ENCODE data around the gene GABBR2.
"Not testable (repeated sequence)": the region's sequence is repeated elsewhere in the genome, so short reads cannot be mapped to it uniquely, and the experiment has no call there.

Gene GABBR2

GRCh38 chr9:98479967-98480847, 228.5 kb downstream of the GABBR2 start:
- no peak overlapping the region for H3K4me3 Mint-ChIP-seq
- DNase-seq = no peak
- CTCF ChIA-PET = interaction anchor here (0.5 to 1.2 kb wide), 2 partner anchors 295 to 442 kb away, joined by 3 read pairs; no protein-coding TSS in a partner anchor
- peaks cover 59% of the 10 kb centered on the region for H3K27me3 Mint-ChIP-seq
- no peaks in the 10 kb centered on the region for H3K4me1 Mint-ChIP-seq
- no peak overlapping the region for H3K27ac Mint-ChIP-seq
- no peaks in the 10 kb centered on the region for H3K36me3 Mint-ChIP-seq
- no peaks in the 10 kb centered on the region for H3K9me3 Mint-ChIP-seq

- Mint-ChIP-seq H3K4me3 (no peak overlapping the region), H3K9me3 (no peaks in the 10 kb centered on the region), H3K27ac (no peak overlapping the region), H3K36me3 (no peaks in the 10 kb centered on the region), H3K27me3 (peaks cover 57% of the 10 kb centered on the region), H3K4me1 (no peaks in the 10 kb centered on the region)
- CTCF ChIA-PET = no interaction called here
- no peak for DNase-seq
Measured at GRCh38 chr9:98479449-98479848, 229.3 kb downstream of the GABBR2 start.

GRCh38 chr9:98477884-98478283, 230.9 kb downstream of the GABBR2 start:
- Mint-ChIP-seq H3K4me1 (no peaks in the 10 kb centered on the region), H3K9me3 (no peaks in the 10 kb centered on the region), H3K4me3 (no peak overlapping the region), H3K27me3 (peaks cover 44% of the 10 kb centered on the region), H3K27ac (no peak overlapping the region), H3K36me3 (no peaks in the 10 kb centered on the region)
- no peak for DNase-seq
- CTCF ChIA-PET = no interaction called here

- CTCF ChIA-PET = no interaction called here
- Mint-ChIP-seq H3K27me3 (peaks cover 19% of the 10 kb centered on the region), H3K4me1 (no peaks in the 10 kb centered on the region), H3K9me3 (peaks cover 2% of the 10 kb centered on the region), H3K27ac (no peak overlapping the region), H3K36me3 (no peaks in the 10 kb centered on the region), H3K4me3 (no peak overlapping the region)
- DNase-seq = no peak
Measured at GRCh38 chr9:98472216-98472615, 236.5 kb downstream of the GABBR2 start.

- no peaks in the 10 kb centered on the region for H3K4me1 Mint-ChIP-seq
- H3K4me3 Mint-ChIP-seq = no peak overlapping the region
- DNase-seq = no peak
- H3K9me3 Mint-ChIP-seq = peaks cover 2% of the 10 kb centered on the region
- no peak overlapping the region for H3K27ac Mint-ChIP-seq
- CTCF ChIA-PET = no interaction called here
- H3K36me3 Mint-ChIP-seq = no peaks in the 10 kb centered on the region
- H3K27me3 Mint-ChIP-seq = peaks cover 10% of the 10 kb centered on the region
Measured at GRCh38 chr9:98471185-98471584, 237.6 kb downstream of the GABBR2 start.

GRCh38 chr9:98468567-98469239, 240.0 kb downstream of the GABBR2 start:
- H3K27me3 Mint-ChIP-seq = peaks cover 7% of the 10 kb centered on the region
- no peak for DNase-seq
- H3K4me3 Mint-ChIP-seq = no peak overlapping the region
- no peaks in the 10 kb centered on the region for H3K4me1 Mint-ChIP-seq
- H3K9me3 Mint-ChIP-seq = peaks cover 2% of the 10 kb centered on the region
- H3K36me3 Mint-ChIP-seq = no peaks in the 10 kb centered on the region
- H3K27ac Mint-ChIP-seq = no peak overlapping the region
- CTCF ChIA-PET = no interaction called here

- Mint-ChIP-seq H3K9me3 (peaks cover 10% of the 10 kb centered on the region), H3K27ac (no peak overlapping the region), H3K4me3 (no peak overlapping the region), H3K4me1 (no peaks in the 10 kb centered on the region), H3K36me3 (no peaks in the 10 kb centered on the region), H3K27me3 (peaks cover 7% of the 10 kb centered on the region)
- CTCF ChIA-PET = no interaction called here
- no peak for DNase-seq
Measured at GRCh38 chr9:98465799-98466198, 242.9 kb downstream of the GABBR2 start.

- H3K27ac Mint-ChIP-seq, H3K4me3 Mint-ChIP-seq, H3K36me3 Mint-ChIP-seq, H3K27me3 Mint-ChIP-seq, DNase-seq, H3K4me1 Mint-ChIP-seq, CTCF ChIA-PET: not testable (repeated sequence)
- H3K9me3 Mint-ChIP-seq = peaks cover 15% of the 10 kb centered on the region
Measured at GRCh38 chr9:98464156-98464690, 244.5 kb downstream of the GABBR2 start.

- CTCF ChIA-PET = no interaction called here
- no peak overlapping the region for H3K27ac Mint-ChIP-seq
- H3K27me3 Mint-ChIP-seq = no peaks in the 10 kb centered on the region
Measured at GRCh38 chr9:98462310-98462709, 246.4 kb downstream of the GABBR2 start.

GRCh38 chr9:98460704-98461103, 248.0 kb downstream of the GABBR2 start:
- DNase-seq = no peak

More at GRCh38 chr9:98462310-98462709, 246.4 kb downstream of the GABBR2 start:
- DNase-seq = no peak
- H3K9me3 Mint-ChIP-seq = peaks cover 17% of the 10 kb centered on the region
- no peaks in the 10 kb centered on the region for H3K4me1 Mint-ChIP-seq
- H3K4me3 Mint-ChIP-seq = no peak overlapping the region
- H3K36me3 Mint-ChIP-seq = no peaks in the 10 kb centered on the region

GRCh38 chr9:98457726-98458370, 250.9 kb downstream of the GABBR2 start:
- Mint-ChIP-seq H3K36me3 (no peaks in the 10 kb centered on the region), H3K9me3 (peaks cover 17% of the 10 kb centered on the region), H3K4me3 (no peak overlapping the region), H3K4me1 (no peaks in the 10 kb centered on the region), H3K27me3 (peaks cover 14% of the 10 kb centered on the region), H3K27ac (no peak overlapping the region)
- no peak for DNase-seq
- CTCF ChIA-PET = no interaction called here

More at GRCh38 chr9:98460704-98461103, 248.0 kb downstream of the GABBR2 start:
- Mint-ChIP-seq H3K9me3 (peaks cover 17% of the 10 kb centered on the region), H3K27ac (no peak overlapping the region), H3K36me3 (no peaks in the 10 kb centered on the region), H3K4me3 (no peak overlapping the region), H3K4me1 (no peaks in the 10 kb centered on the region), H3K27me3 (peaks cover 5% of the 10 kb centered on the region)
- CTCF ChIA-PET = no interaction called here

- H3K4me1 Mint-ChIP-seq = no peaks in the 10 kb centered on the region
- CTCF ChIA-PET = no interaction called here
- peaks cover 21% of the 10 kb centered on the region for H3K27me3 Mint-ChIP-seq
- no peak overlapping the region for H3K27ac Mint-ChIP-seq
- H3K36me3 Mint-ChIP-seq = no peaks in the 10 kb centered on the region
- no peak for DNase-seq
- no peak overlapping the region for H3K4me3 Mint-ChIP-seq
- H3K9me3 Mint-ChIP-seq = peaks cover 12% of the 10 kb centered on the region
Measured at GRCh38 chr9:98456156-98456613, 252.6 kb downstream of the GABBR2 start.

- H3K9me3 Mint-ChIP-seq = peaks cover 6% of the 10 kb centered on the region
- CTCF ChIA-PET = no interaction called here
- no peak overlapping the region for H3K27ac Mint-ChIP-seq
- no peak overlapping the region for H3K4me3 Mint-ChIP-seq
- H3K36me3 Mint-ChIP-seq = no peaks in the 10 kb centered on the region
- DNase-seq = no peak
- peaks cover 26% of the 10 kb centered on the region for H3K27me3 Mint-ChIP-seq
- no peaks in the 10 kb centered on the region for H3K4me1 Mint-ChIP-seq
Measured at GRCh38 chr9:98455256-98456155, 253.2 kb downstream of the GABBR2 start.
